Mesenchymal stem cell (in vitro differentiated cells and primary cell): ENCODE measurements around the gene NXNL1.
A peak's percentile ranks its signal among the peaks of the same experiment; 100 is the strongest.

Source experiments
- DNase-seq: peaks from one replicate; pipeline ENCODE4 v3.0.0-alpha.2; 2013
- H2AFZ ChIP-seq: one replicate; pipeline ENCODE4 v1.6.1; 2013; ENCODE audit warnings: low read depth, mild to moderate bottlenecking, control low read depth, inconsistent platforms, low read length, moderate library complexity
- H2AK5ac ChIP-seq: 2 replicates; pipeline ENCODE4 v1.6.1; 2013; ENCODE audit warnings: low read length, moderate library complexity, mild to moderate bottlenecking, inconsistent platforms; ENCODE audit not compliant: severe bottlenecking
- H2BK120ac ChIP-seq: one replicate; pipeline ENCODE4 v1.6.1; 2013; ENCODE audit warnings: low read depth, mild to moderate bottlenecking, inconsistent platforms, low read length, moderate library complexity
- H2BK12ac ChIP-seq, 2 experiments: one replicate each; pipeline ENCODE4 v1.6.1; 2013; ENCODE audit warnings: inconsistent platforms in 2 of 2, low read length in 2 of 2, mild to moderate bottlenecking in 2 of 2, moderate library complexity in 2 of 2, control low read depth in 1 of 2
- H2BK15ac ChIP-seq: one replicate; pipeline ENCODE4 v1.6.1; 2013; ENCODE audit warnings: mild to moderate bottlenecking, low read depth, inconsistent platforms; ENCODE audit not compliant: poor library complexity, severe bottlenecking
- H2BK5ac ChIP-seq: 2 replicates; pipeline ENCODE4 v1.6.1; 2013; ENCODE audit warnings: low read depth, mild to moderate bottlenecking, low read length, control low read depth, inconsistent platforms; ENCODE audit not compliant: poor library complexity, severe bottlenecking
- H3K14ac ChIP-seq, 2 experiments: one replicate each; pipeline ENCODE4 v1.6.1; 2013; ENCODE audit warnings: inconsistent platforms in 2 of 2, low read length in 2 of 2, control low read depth in 1 of 2, mild to moderate bottlenecking in 1 of 2, moderate library complexity in 1 of 2
- H3K18ac ChIP-seq, 2 experiments: one replicate each; pipeline ENCODE4 v1.6.1; 2013; ENCODE audit warnings: inconsistent platforms in 2 of 2, low read length in 2 of 2, control low read depth in 1 of 2, low read depth in 1 of 2, mild to moderate bottlenecking in 1 of 2
- H3K23ac ChIP-seq, 2 experiments: one replicate each; pipeline ENCODE4 v1.6.1; 2013; ENCODE audit warnings: inconsistent platforms in 2 of 2, low read length in 2 of 2, mild to moderate bottlenecking in 2 of 2, moderate library complexity in 2 of 2, control low read depth in 1 of 2
- H3K27ac ChIP-seq: 2 replicates; pipeline ENCODE4 v1.5.1; 2013; ENCODE audit warnings: mild to moderate bottlenecking, moderate library complexity, low read length, control low read depth, inconsistent platforms; ENCODE audit not compliant: poor library complexity, severe bottlenecking
- H3K27me3 ChIP-seq, 2 experiments: 2 replicates each; pipeline versions ENCODE4 v1.6.1 to v1.7.0; 2013; ENCODE audit warnings: low read length in 2 of 2, mild to moderate bottlenecking in 2 of 2, moderate library complexity in 2 of 2, control low read depth in 1 of 2, inconsistent platforms in 1 of 2; ENCODE audit not compliant: control insufficient read depth in 1 of 2, insufficient read depth in 1 of 2
- H3K36me3 ChIP-seq, 2 experiments: 2 replicates each; pipeline versions ENCODE4 v1.6.1 to v1.7.0; 2013; ENCODE audit warnings: low read length in 2 of 2, control low read depth in 1 of 2, inconsistent platforms in 1 of 2, low read depth in 1 of 2, mild to moderate bottlenecking in 1 of 2; ENCODE audit not compliant: insufficient read depth in 2 of 2, control insufficient read depth in 1 of 2
- H3K4ac ChIP-seq, 2 experiments: one replicate each; pipeline ENCODE4 v1.6.1; 2013; ENCODE audit warnings: inconsistent platforms in 2 of 2, low read length in 2 of 2, mild to moderate bottlenecking in 2 of 2, moderate library complexity in 2 of 2, control low read depth in 1 of 2, low read depth in 1 of 2
- H3K4me1 ChIP-seq: 2 replicates; pipeline ENCODE4 v1.6.1; 2013; ENCODE audit warnings: low read depth, low read length, control low read depth; ENCODE audit not compliant: control insufficient read depth, insufficient read depth
- H3K4me2 ChIP-seq: 2 replicates; pipeline ENCODE4 v1.6.1; 2013; ENCODE audit warnings: low read length, mild to moderate bottlenecking, inconsistent platforms; ENCODE audit not compliant: poor library complexity, severe bottlenecking
- H3K4me3 ChIP-seq, 2 experiments: 2 replicates each; pipeline versions ENCODE4 v1.5.1 to v1.7.0; 2013; ENCODE audit warnings: low read length in 2 of 2, mild to moderate bottlenecking in 2 of 2, control low read depth in 1 of 2, low read depth in 1 of 2; ENCODE audit not compliant: insufficient read depth in 1 of 2
- H3K79me1 ChIP-seq: replicated peaks from 2 replicates; pipeline ENCODE4 v1.6.1; 2013; ENCODE audit warnings: mild to moderate bottlenecking, control low read depth, low read length, inconsistent platforms; ENCODE audit not compliant: poor library complexity, severe bottlenecking
- H3K9ac ChIP-seq: 2 replicates; pipeline ENCODE4 v1.7.0; 2013; ENCODE audit warnings: mild to moderate bottlenecking, low read length, moderate library complexity
- H3K9me3 ChIP-seq: 2 replicates; pipeline ENCODE4 v1.7.0; 2013; ENCODE audit warnings: mild to moderate bottlenecking, low read length; ENCODE audit not compliant: control insufficient read depth
- H4K8ac ChIP-seq: one replicate; pipeline ENCODE4 v1.6.1; 2013; ENCODE audit warnings: inconsistent platforms, mild to moderate bottlenecking, low read length, moderate library complexity
- H4K91ac ChIP-seq: one replicate; pipeline ENCODE4 v1.6.1; 2013; ENCODE audit warnings: mild to moderate bottlenecking, low read length, inconsistent platforms
- whole genome bisulfite sequencing: methylation state at CpG from one replicate; pipeline ENCODE4 v1.1.7; 2013; ENCODE audit warnings: mixed read lengths; 5-methylcytosine and 5-hydroxymethylcytosine counted together

The NXNL1 gene

GRCh38 chr19:17469092-17469480 is 8.4 kb upstream of the NXNL1 start:
- 5% methylated on average over 19 of the region's 19 CpGs for WGBS
- no peak overlapping the region for H2AK5ac ChIP-seq
- peak overlapping the region; percentile 67 to 77 for H3K4me3 ChIP-seq
- peak overlapping the region; percentile 84 for H3K4me2 ChIP-seq
- H3K4ac ChIP-seq, result peak overlapping the region in 1 of 2 experiments; percentile 64
- H2AFZ ChIP-seq, result peak overlapping the region; percentile 85
- H2BK15ac ChIP-seq, result no peak overlapping the region
- H4K91ac ChIP-seq, result no peak overlapping the region
- no peaks in the 10 kb centered on the region for H3K36me3 ChIP-seq
- DNase-seq, result peak; percentile 73
- peak overlapping the region in 1 of 2 experiments; percentile 61 for H3K23ac ChIP-seq
- H3K27ac ChIP-seq, result no peak overlapping the region
- no peak overlapping the region for H2BK5ac ChIP-seq
- no peak overlapping the region for H4K8ac ChIP-seq
- H2BK12ac ChIP-seq, result peak overlapping the region in 1 of 2 experiments; percentile 45
- H3K14ac ChIP-seq, result peak overlapping the region in 1 of 2 experiments; percentile 58
- H3K27me3 ChIP-seq, result peaks cover 0 to 6% of the 10 kb centered on the region in 2 experiments
- peak overlapping the region; percentile 87 for H3K9ac ChIP-seq
- H3K9me3 ChIP-seq, result no peaks in the 10 kb centered on the region
- H3K79me1 ChIP-seq, result peaks cover 16% of the 10 kb centered on the region
- H3K4me1 ChIP-seq, result peaks cover 22% of the 10 kb centered on the region
- no peak overlapping the region for H2BK120ac ChIP-seq
- peak overlapping the region in 1 of 2 experiments; percentile 92 for H3K18ac ChIP-seq

DNA sequence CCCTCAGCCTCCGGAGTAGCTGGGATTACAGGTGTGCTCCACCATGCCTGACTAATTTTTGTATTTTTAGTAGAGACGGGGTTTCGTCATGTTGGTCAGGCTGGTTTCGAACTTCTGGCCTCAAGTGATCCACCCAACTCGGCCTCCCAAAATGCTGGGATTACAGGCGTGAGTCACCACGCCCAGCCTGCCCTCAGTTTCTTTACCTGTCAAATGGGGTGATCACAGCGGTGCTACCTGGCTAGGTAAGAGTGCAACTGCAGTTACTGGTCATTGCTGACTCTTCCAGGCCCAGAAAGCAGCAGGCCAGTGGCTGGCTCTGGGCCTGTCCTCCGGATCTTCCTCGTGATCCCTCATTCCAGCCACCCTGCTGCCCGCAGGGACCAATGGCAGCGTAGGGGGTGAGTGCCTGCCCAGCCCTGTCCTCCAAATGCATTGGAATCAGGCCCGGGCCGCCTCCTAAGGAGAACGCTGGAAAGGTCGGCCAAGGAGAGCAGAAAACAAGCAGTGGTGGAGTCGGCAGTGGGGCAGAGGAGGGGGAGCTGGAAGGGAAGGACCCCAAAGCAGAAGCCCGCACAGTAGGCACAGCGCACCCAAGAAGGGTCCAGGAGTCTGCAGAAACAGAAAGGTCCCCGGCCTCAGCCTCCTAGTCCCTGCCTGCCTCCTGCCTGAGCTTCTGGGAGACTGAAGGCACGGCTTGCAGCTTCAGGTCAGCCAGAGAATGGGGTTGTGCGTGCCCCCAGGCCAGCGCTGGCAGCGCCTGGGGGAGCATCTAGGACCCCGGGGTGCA is 7.8 kb upstream of the NXNL1 start:
- WGBS, result 71% methylated on average over 25 of the region's 25 CpGs

GRCh38 chr19:17467471-17468301 is 7.0 kb upstream of the NXNL1 start:
- H2BK5ac ChIP-seq, result no peak overlapping the region
- peak overlapping the region in 1 of 2 experiments; percentile 61 for H3K18ac ChIP-seq
- H3K79me1 ChIP-seq, result peaks cover 13% of the 10 kb centered on the region
- peak overlapping the region; percentile 87 for H3K9ac ChIP-seq
- no peak for DNase-seq
- H2AK5ac ChIP-seq, result no peak overlapping the region
- H3K4me2 ChIP-seq, result no peak overlapping the region
- no peaks in the 10 kb centered on the region for H3K36me3 ChIP-seq
- H3K9me3 ChIP-seq, result no peaks in the 10 kb centered on the region
- H3K23ac ChIP-seq, result no peak overlapping the region
- 83% methylated on average over 12 of the region's 12 CpGs for WGBS
- H4K8ac ChIP-seq, result no peak overlapping the region
- no peak overlapping the region for H4K91ac ChIP-seq
- no peak overlapping the region for H2AFZ ChIP-seq
- peaks cover 0 to 8% of the 10 kb centered on the region in 2 experiments for H3K27me3 ChIP-seq
- no peak overlapping the region for H2BK12ac ChIP-seq
- no peak overlapping the region for H3K14ac ChIP-seq
- peak overlapping the region in 1 of 2 experiments; percentile 77 for H3K4me3 ChIP-seq
- H3K4me1 ChIP-seq, result peaks cover 19% of the 10 kb centered on the region
- H3K27ac ChIP-seq, result no peak overlapping the region
- no peak overlapping the region for H3K4ac ChIP-seq
- no peak overlapping the region for H2BK120ac ChIP-seq
- no peak overlapping the region for H2BK15ac ChIP-seq

More for the DNA sequence above, 7.8 kb upstream of the NXNL1 start:
- H3K4me1 ChIP-seq, result peaks cover 22% of the 10 kb centered on the region
- H3K4ac ChIP-seq, result peak overlapping the region in 1 of 2 experiments; percentile 64
- H3K4me3 ChIP-seq, result peak overlapping the region in 1 of 2 experiments; percentile 77
- H4K8ac ChIP-seq, result peak overlapping the region; percentile 73
- H2AFZ ChIP-seq, result peak overlapping the region; percentile 83
- peak overlapping the region; percentile 84 for H3K4me2 ChIP-seq
- no peaks in the 10 kb centered on the region for H3K9me3 ChIP-seq
- peak overlapping the region; percentile 0 to 92 for H3K18ac ChIP-seq
- no peak for DNase-seq
- peak overlapping the region; percentile 73 for H2BK15ac ChIP-seq
- H2BK5ac ChIP-seq, result no peak overlapping the region
- peaks cover 0 to 8% of the 10 kb centered on the region in 2 experiments for H3K27me3 ChIP-seq
- H3K14ac ChIP-seq, result peak overlapping the region in 1 of 2 experiments; percentile 92
- no peak overlapping the region for H3K27ac ChIP-seq
- no peak overlapping the region for H2BK120ac ChIP-seq
- H3K36me3 ChIP-seq, result no peaks in the 10 kb centered on the region
- H2AK5ac ChIP-seq, result no peak overlapping the region
- peak overlapping the region; percentile 87 for H3K9ac ChIP-seq
- peak overlapping the region in 1 of 2 experiments; percentile 83 for H2BK12ac ChIP-seq
- peak overlapping the region; percentile 52 for H4K91ac ChIP-seq
- peak overlapping the region in 1 of 2 experiments; percentile 61 for H3K23ac ChIP-seq
- H3K79me1 ChIP-seq, result peaks cover 15% of the 10 kb centered on the region

DNA sequence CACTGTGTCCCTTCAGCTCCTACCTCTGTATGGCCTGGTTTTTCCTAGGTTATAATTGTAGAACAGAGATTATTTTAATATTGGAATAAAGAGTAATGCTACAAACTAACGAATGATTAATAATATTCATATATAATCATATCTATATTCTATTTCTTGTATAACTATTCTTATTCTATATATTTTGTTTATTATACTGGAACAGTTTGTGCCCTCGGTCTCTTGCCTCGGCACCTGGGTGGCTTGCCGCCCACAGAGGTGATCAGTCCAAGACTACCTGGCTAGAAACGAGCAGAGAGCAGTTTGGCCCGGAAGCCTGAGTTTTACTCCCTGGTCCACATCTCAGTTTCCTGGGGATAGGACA is 5.7 kb upstream of the NXNL1 start:
- Histone ChIP-seq H2BK120ac (no peak overlapping the region), H3K79me1 (peaks cover 7% of the 10 kb centered on the region), H3K23ac (no peak overlapping the region), H3K9me3 (no peaks in the 10 kb centered on the region), H2AFZ (no peak overlapping the region), H2BK12ac (no peak overlapping the region), H2AK5ac (no peak overlapping the region), H4K8ac (no peak overlapping the region), H4K91ac (no peak overlapping the region), H3K27ac (no peak overlapping the region), H3K4ac (no peak overlapping the region), H3K27me3 (peaks cover 0 to 8% of the 10 kb centered on the region in 2 experiments), H3K36me3 (no peaks in the 10 kb centered on the region), H3K4me1 (peaks cover 15% of the 10 kb centered on the region), H3K9ac (no peak overlapping the region), H3K14ac (no peak overlapping the region), H2BK15ac (no peak overlapping the region), H3K4me2 (no peak overlapping the region), H3K4me3 (no peak overlapping the region), H3K18ac (no peak overlapping the region), H2BK5ac (no peak overlapping the region)
- DNase-seq, result no peak
- WGBS, result 55% methylated on average over 4 of the region's 6 CpGs
